GM19023 (cell line): ENCODE data around the gene CIPC.

ENCODE experiments used
- ATAC-seq: cut with Tn5 transposase; IDR thresholded peaks from one replicate; pipeline ENCODE4 v1.9.1; 2021; ENCODE audit warnings: mild to moderate bottlenecking, moderate library complexity; ENCODE audit not compliant: unreplicated experiment

The CIPC gene

DNA sequence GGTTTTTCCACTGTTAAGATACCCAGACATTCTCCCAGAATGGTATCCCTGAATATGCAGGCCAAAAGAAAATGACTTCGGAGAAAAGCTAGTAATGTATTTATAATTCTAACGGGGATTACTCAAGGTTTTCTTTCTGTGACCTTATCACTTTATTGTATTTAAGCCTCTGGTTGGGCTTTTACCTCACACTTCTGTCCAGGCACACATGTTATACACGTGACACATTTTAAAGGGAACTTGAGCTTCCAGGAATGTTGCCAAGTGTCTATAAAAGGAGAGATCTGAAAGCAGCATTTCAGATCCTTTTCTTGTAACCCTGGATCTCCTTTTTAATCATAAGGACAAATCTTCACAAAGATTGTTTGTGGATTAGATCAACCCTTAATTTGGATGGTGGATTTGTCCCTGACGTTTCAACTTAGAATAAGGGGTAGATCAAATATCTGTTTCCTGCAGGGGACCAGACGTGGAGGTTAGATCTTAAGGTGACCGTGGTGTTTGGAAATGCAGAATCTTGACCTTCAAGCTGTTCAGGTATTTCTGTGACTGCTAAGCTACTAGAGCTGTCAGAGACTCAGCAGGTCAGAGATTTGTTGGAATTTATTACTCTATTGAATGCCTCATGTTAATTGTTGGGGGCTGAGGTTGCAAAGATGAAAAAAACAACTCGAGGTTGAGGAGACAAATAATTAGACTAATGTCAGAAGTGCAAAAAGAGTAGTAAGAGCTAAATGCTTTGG is 1.5 kb downstream of the CIPC start:
- no peak for ATAC-seq

DNA sequence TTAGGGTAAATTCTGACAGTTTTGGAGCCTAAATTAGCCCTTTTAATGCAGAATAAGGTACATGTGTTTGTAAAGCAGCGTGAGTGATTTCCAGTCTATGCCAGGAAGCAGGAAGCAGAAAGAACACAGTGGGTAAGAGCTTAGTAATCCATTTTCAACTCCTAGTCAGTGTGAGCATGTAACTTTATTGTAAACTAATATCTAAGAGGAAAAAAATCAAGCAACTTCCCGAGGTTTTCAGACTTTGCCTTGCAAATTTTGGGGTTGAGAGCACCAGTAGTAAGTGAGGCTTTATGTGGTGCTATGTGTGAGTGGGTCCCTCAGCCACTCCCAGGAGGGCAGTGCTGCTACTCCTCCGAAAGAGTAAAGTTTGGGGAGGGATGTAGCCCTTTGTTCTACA is 2.9 kb downstream of the CIPC start:
- no peak for ATAC-seq

DNA sequence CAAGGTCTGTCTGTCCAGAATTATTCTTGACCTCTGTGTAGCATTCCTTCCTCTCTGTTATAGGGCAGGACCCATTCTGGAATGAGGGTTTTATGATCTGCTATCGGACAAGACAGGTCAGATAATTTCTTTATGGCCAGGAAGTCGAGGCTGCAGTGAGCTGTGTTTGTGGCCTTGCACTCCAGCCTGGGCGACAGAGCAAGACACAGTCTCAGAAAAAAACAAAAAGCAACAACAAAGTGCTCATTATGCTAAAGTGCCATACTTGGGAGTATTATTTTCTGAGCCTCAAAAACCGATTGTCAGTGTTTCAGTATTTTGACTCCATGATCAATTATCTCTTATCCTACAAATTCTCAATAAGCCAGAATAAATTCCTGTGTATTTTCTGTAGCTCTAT is 4.1 kb downstream of the CIPC start:
- ATAC-seq, result no peak

DNA sequence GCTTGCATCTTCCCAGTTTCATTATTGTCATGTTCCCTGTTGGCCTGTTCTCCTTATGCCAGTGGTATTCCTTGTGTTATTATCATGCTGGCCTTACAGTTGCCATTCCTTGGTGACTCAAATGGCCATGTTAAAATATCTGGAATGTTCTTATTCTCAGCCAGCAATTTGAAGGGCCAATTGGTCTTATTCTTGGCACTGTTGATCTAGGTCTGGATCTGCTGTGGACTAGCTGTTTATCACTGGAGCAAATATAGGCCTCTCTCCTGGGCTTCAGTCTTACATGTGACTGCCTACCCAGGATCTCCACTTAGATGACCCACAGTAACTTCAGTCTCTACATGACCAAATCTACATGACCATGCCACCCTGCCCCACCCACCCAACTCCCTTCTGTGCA is 5.4 kb downstream of the CIPC start:
- no peak for ATAC-seq

DNA sequence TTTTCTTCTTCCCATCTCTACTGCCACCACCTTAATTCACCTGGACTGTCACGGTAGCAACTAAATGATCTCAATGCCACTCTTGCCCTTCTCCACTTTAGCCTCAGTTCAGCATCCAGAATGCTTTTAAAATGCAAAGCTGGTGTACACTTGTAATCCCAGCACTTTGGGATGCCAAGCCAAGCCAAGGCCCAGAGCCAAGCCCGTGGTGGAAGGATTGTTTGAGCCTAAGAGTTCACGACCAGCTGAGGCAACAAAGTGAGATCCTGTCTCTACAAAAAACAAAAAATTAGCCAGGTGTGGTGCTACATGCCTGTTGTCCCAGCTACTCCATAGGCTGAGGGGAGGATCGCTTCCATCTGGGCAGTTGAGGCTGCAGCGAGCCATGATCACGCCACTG is 5.9 kb downstream of the CIPC start:
- no peak for ATAC-seq

DNA sequence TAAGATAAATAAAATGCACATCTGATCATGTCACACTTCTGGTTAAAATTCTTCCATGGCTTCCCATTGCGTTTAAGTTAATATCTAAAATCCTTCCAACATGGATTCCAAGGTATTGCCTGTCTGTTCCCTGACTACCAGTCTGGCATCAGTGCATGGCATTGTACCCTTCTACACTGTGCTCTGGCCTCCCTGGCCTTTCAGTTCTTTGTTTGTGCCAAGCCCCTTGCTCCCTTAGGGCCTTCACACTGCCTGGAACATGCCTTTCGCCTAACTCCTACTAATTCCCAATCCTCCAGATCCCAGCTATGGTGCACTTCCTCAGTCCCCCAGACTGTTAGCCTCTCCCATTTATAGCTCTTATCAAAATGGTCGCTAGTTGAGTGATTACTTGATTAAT is 6.3 kb downstream of the CIPC start:
- ATAC-seq, result no peak

DNA sequence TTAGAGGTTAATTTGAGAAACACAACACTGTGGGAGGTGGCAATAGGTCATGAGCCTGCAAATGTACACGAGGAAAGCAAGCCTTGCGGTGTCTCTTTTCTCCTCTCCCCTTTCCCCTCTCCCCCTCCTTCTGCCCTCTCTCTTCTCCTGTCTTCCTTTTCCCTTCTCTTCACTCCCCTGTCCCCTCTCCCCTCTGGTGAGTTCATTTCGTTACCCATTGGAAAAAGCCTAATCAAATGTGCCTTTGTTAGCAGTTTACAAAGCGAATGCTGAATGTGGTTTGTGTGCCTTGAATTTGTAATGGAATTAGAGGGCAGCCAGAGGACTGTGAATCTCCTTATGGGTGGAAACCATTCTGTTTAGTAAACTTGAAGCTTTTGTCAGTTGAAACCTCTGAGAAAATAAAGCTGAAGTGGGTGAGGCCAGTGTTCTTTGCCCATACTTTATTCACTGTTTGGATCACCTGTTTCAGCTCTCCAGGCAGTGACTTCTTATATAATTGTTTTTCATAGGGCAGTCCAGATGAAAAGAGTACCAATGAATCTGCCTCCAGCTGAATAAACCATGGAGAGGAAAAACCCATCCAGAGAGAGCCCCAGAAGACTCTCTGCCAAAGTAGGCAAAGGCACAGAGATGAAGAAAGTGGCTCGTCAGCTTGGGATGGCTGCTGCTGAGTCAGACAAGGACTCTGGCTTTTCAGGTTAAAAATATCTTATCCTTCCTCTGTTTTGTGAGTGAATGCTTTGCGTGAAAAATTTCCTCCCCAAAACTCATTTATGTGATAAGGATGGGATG is 7.3 kb downstream of the CIPC start:
- ATAC-seq, result no peak

DNA sequence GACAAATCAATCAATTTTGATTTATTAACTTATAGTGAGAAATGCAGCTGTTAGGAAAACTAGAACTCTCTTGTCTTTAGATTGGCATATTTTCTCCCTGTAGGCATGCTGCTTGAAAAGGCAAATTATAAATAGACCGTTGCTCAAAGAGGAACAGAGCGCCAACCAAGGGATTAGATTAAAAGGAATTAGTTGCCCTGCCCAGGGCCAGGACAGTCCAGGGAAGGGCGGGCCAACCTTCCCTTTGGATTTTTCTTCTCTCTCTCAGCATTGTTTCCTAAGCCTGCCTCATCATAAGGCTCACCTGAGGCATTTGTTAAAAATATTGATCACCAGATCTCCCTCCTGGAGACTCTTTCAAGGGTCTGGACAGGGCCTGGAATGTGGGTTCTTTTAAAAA is 8.6 kb downstream of the CIPC start:
- ATAC-seq, result no peak

DNA sequence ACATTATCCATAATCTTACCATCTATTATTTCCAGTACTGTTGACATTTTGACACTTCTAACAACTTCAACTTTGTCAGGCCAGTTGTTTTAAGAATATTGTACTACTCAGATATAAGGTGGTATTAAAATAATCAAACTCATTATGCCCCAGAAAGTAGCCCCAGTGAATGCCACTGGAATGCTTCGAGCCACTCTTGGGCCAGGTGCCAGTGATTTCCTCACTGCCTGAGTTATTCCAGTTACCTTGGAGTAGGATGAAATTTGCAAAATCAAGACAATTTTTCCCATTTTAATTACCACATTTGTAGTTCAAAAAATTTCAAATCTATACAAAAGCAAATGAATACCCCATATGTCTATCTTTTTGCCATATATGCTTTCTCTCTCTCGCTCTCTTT is 9.2 kb downstream of the CIPC start:
- ATAC-seq, result no peak

DNA sequence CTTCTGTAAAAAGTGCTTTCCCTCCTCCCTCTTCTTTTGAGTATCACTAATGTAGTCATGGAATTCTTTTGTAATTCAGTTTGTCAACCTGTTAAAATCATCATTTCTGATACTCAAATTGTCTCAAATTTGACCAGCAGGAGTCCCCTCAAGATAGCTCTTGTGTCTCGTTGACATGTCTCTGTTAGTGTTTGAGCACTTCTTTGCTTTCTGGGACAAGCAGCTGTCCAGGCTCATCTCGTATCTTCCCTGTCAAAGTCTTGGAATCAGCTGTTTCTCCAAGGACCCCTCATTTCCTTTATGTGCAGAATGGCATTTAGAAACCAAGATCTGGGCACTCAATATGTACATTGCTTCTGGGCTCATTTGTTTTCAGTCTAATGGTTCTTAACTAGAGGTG is 10.7 kb downstream of the CIPC start:
- no peak for ATAC-seq

DNA sequence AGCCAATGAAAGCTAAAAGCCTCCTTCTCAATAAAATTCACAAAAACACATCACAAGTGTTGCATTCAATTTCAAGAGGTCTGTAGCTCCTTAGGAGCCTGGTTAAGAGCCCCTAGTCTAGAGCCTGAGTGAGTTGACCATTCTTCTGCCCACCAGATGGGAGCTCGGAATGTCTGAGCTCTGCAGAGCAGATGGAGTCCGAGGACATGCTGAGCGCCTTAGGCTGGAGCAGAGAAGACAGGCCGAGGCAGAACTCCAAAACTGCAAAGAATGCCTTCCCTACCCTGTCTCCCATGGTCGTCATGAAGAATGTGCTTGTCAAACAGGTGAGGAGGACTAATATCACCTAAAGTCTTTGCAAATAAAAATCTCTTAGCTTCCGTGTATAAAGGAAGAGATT is 11.6 kb downstream of the CIPC start:
- no peak for ATAC-seq

DNA sequence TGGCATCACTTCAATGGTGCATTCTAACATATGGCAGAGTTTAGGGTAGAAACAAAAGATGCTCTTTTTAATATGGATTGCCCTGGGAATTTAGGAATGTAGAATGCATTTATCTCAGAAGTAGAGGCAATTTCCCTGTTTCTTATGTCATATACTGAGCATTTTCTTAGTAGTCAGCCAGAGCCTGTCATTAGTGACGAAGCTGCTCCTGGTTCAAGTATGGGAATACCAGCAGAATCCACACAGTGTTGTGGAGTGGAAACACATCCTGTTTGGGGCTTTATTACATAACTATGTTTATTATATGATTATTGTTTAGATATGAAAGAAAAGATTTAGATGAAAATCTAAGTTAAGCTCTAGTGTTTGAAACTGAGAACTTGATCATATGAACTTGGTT is 12.2 kb downstream of the CIPC start:
- no peak for ATAC-seq

DNA sequence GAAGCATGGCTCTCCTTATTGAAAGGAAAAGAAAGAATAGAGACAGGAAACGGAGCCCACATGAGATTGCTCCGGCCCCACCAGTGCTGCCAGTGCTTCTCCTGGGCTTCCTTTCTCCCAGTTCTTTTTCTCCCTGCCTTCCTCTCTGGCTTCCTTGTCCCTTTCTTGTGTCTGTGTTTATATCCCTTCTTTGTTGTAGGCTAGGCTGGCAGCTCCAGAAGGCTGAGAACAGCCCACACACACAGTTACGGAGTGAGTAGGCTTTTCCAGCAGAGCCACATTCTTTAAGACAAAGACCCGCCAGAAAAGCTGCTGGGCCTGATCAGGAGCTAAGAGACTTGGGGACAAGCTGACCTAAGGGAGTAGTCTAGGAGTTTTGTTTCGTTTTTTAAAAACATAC is 13.0 kb downstream of the CIPC start:
- ATAC-seq, result no peak

DNA sequence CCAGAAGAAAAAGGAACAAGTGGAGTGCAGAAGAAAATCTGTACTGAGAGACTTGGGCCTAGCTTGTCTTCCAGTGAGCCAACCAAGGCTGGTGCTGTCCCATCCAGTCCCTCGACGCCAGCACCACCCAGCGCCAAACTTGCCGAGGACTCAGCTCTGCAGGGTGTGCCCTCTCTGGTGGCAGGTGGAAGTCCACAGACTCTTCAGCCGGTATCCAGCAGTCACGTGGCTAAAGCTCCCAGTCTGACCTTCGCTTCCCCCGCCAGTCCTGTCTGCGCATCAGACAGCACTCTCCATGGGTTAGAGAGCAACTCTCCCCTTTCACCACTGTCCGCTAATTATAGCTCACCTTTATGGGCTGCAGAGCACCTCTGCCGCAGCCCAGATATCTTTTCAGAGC is 15.6 kb downstream of the CIPC start:
- ATAC-seq, result no peak

DNA sequence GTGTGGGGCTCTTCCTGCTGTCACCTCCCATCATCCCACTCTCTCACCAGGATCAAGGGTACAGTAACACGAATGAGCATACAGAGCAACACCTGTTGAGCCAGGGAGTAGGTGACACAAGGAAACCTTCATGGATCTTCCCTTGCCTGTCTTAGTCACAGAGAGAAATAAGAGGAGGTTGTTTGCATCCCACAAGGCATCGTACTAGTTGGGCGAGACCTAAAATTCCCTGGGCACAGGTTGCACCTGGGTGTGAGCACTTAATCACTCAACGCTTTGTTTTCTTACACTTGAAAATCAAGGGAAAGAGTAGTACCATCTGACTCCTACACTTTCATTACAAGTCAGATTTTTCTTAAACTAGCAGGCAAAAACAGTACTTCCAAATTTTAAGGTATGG is 16.6 kb downstream of the CIPC start:
- no peak for ATAC-seq

DNA sequence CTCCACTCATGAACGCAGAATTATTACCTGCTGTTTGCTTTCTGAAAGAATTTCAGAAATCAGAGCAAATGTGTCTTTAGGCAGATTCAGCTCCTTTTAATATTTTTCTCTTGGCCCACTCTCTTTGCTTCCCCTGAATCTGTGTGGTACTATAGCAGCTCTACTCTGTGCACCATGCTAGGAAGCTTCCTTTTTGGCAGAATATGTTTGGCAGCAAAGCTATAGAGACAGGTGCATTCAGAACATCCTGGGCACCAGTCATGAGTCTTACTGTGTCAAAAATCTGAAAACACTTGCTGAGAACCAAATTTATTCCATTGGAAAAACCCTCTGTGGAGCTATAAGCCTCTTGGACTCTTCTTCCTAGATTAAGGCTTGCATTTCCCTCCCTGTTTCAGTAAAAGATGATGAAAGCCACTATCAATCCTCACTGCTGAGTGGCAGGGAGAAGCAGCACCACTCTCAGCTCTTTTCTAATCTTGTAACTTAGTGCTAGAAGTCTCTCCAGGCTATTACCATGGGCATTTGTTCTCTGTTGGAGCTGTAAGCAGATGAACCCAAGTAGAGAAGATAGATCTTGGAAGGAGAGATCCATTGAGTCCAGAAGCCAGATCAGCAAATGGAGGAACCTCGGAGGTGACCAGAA is 18.2 kb downstream of the CIPC start:
- ATAC-seq, result no peak

DNA sequence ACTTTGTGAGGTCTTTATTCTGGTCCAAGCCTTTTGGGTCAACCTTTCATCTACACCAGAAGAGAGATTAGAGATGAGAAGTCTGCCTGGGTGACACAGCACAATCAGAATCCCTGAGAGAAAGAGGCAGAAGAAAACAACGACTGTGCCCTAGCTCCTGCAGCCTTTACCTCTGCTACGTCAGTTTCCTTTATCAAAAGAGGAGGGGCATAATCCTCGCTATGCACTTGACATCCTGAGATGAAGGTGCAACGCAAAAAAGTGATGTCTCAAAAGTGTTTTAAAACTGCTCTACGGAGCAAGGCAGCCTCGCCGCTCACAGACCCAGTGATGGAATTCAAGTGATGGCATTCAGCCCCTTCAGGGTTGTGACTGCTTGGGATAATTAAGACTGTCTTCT is 21.8 kb downstream of the CIPC start:
- ATAC-seq, result no peak

DNA sequence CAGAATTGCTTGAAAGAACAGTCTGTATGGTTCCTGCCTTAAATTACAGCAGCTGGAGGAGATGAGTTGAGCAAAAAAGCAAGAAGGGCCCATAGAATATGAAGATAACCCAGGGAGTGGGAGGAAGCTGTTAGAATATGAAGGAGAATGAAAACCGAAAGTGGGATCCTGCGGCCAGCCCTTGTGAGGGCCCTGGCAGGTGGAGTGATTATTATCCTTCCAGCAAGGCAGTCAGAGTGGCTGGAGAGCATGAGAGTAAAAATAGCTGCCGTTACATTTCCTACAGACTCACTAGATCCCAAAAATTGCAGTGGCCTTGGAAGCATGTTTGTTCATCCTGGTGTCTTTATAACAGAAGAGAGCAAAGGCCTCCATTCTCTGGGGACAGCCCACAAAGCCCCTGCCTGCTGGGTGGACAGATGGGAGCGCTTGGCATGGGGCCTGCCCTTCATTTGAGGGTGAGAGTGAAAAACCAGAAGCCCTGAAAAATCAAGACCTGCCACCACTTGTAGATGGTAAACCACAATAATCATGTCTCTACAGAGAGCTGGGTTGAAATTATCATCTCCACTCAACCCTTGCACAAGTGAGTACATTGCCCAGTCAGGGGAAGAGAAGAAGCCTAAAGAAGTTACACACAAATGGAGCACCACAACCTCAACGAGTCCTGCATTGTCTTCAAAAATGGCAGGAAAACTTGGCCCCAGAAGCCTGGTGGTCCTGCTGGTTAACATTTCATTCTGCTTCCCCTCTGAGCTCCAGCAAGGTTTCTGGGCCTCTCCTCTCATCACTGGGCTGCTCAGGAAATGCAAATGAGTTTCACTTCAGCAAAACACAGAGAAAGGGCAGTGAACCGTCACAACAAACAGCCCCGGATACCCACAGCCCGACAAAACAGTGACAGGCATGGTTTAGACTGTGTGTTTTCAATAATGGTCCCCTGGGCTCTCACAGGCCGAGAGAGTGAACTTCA is 23.0 kb downstream of the CIPC start:
- peak; percentile 89 for ATAC-seq

DNA sequence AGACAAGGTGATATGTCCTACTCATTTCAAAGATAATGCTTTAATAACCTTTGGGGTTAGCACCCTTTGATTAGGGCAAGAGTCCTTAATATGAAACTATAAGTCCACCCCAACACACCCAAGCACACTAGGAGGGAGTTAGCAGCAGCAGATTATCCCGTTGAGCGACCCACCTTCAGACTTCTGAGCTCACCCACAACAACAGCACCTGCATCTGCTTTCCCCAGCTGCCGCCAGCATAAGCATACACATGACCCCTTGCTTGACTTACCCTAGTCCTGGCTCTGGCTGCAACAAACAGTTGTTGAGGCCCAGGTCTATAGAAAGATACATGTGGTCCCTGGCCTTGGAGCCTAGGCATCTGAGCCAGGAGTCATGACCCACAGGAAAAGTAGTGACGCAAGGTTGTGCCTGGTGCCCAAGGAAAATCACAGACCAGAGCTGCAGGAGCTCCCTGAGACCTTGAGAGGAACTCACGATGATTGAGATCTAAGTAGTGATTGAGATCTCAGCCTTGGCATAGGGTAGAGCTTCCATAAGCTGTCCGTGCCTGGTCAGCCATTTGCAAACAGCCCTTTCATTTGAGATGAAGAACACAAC is 24.6 kb downstream of the CIPC start:
- ATAC-seq, result no peak
